Gastroesophageal sphincter (tissue), 4 donors: ENCODE data around the gene RNF175. TPM values are rescaled to one million over a fixed set of nuclear protein-coding genes. Genes with fewer than 3 reads are reported as not detected.
"Not testable (repeated sequence)": the region's sequence is repeated elsewhere in the genome, so short reads cannot be mapped to it uniquely, and the experiment has no call there.

ENCODE experiments used
- ATAC-seq: fragments of 150-250 bp; one replicate; pipeline ENCODE4 v1.9.1; 2016; ENCODE audit warnings: mild to moderate bottlenecking, moderate library complexity
- H3K27ac ChIP-seq, 4 donors: fragments of 200-600 bp; sonication (generic) in 3 of 4; 1 replicate in 3 of 4; 2 replicates in 1 of 4; pipeline ENCODE4 v1.5.1; 2016 to 2019
- H3K27me3 ChIP-seq: fragments of 200-600 bp; sonication (generic); one replicate; pipeline ENCODE4 v1.5.1; 2019
- H3K36me3 ChIP-seq, 2 donors: fragments of 200-600 bp; sonication (generic); one replicate each; pipeline ENCODE4 v1.5.1; 2019; ENCODE audit warnings: control low read depth in 1 of 2
- H3K4me1 ChIP-seq, 3 donors: fragments of 200-600 bp; sonication (generic); 1 replicate in 2 of 3; 2 replicates in 1 of 3; pipeline ENCODE4 v1.5.1; 2016 to 2019; ENCODE audit warnings: control low read depth in 2 of 3
- H3K4me3 ChIP-seq, 2 donors: fragments of 200-600 bp; sonication (generic); one replicate each; pipeline ENCODE4 v1.5.1; 2019; ENCODE audit warnings: mild to moderate bottlenecking in 1 of 2, moderate library complexity in 1 of 2
- H3K9me3 ChIP-seq, 3 donors: fragments of 200-600 bp; sonication (generic); one replicate each; pipeline ENCODE4 v1.5.1; 2017 to 2019; ENCODE audit warnings: control low read depth in 2 of 3
- EP300 ChIP-seq: sonication (generic); formaldehyde crosslinking; IDR thresholded peaks from one replicate; pipeline ENCODE4 v1.6.1; 2017; ENCODE audit warnings: antibody characterized with exemption, mild to moderate bottlenecking
- POLR2A ChIP-seq, 2 donors: fragments of 450-650 bp; IDR thresholded peaks; one replicate each; pipeline ENCODE4 v1.6.1; 2017; ENCODE audit warnings: antibody characterized with exemption in 2 of 2, mild to moderate bottlenecking in 2 of 2, moderate library complexity in 1 of 2
- POLR2AphosphoS5 ChIP-seq: sonication (generic); formaldehyde crosslinking; IDR thresholded peaks from one replicate; pipeline ENCODE4 v1.6.1; 2017; ENCODE audit warnings: antibody characterized with exemption
- WGBS, 2 donors: methylation state at CpG; one replicate each; pipeline ENCODE4 v1.1.5; 2018; ENCODE audit warnings: low coverage in 1 of 2; 5-methylcytosine and 5-hydroxymethylcytosine counted together
- total RNA-seq, 4 donors: library from RNA; depleted of rRNA; stranded (reverse); fragments of >200 nt; gene quantifications; one replicate each; pipeline ENCODE4 v1.1.0, GENCODE V29; 2016
- TF ChIP-seq, protein P1 (sequence below), 4 experiments: fragments of 200-600 bp in 2 of 4; fragments of 450-650 bp in 2 of 4; sonication (generic) in 1 of 4; IDR thresholded peaks; one replicate each; pipeline ENCODE4 v1.5.1; 2017 to 2019; ENCODE audit warnings: antibody characterized with exemption in 4 of 4, mild to moderate bottlenecking in 2 of 4, moderate library complexity in 2 of 4

The RNF175 gene
- total RNA-seq, 4 donors from 2014 or later, result 0.16 to 0.89 (median 0.67) TPM; not detected in 1

DNA sequence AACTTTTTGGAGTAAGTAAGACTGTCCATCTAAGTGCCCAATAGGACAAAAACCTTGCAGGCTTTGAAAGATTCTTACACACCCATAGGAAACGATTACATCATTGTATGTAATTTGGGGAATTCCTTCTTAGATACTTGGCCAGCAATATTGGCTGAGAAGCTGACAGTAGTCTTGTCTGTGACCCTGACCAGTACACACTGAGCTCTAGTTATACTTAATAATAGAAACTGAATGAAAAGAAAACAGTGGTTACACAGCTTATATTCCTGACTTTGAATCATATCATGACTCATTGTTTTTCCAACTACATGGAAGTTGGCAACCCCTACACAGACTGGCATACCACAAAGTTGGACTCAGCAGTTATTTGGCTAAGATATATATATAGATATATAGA is 82.8 kb downstream of the RNF175 start:
- no peak for TF ChIP-seq POLR2AphosphoS5
- Histone ChIP-seq H3K27me3 (no peaks in the 10 kb centered on the region), H3K4me1 (no peaks in the 10 kb centered on the region), H3K9me3 (peaks cover 0 to 8% (median 0%) of the 10 kb centered on the region in 3 donors), H3K27ac (no peak overlapping the region), H3K4me3 (no peak overlapping the region), H3K36me3 (no peaks in the 10 kb centered on the region)
- 0 to 14% methylated on average over 1 of the region's 1 CpG for WGBS, 2 donors
- no peak for ATAC-seq

GRCh38 chr4:153676486-153676885 is 83.3 kb downstream of the RNF175 start:
- no peak for ATAC-seq
- TF ChIP-seq, protein P1, sequence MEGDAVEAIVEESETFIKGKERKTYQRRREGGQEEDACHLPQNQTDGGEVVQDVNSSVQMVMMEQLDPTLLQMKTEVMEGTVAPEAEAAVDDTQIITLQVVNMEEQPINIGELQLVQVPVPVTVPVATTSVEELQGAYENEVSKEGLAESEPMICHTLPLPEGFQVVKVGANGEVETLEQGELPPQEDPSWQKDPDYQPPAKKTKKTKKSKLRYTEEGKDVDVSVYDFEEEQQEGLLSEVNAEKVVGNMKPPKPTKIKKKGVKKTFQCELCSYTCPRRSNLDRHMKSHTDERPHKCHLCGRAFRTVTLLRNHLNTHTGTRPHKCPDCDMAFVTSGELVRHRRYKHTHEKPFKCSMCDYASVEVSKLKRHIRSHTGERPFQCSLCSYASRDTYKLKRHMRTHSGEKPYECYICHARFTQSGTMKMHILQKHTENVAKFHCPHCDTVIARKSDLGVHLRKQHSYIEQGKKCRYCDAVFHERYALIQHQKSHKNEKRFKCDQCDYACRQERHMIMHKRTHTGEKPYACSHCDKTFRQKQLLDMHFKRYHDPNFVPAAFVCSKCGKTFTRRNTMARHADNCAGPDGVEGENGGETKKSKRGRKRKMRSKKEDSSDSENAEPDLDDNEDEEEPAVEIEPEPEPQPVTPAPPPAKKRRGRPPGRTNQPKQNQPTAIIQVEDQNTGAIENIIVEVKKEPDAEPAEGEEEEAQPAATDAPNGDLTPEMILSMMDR (IDR thresholded peaks at IDR 0.05), result no peak
- H3K9me3 ChIP-seq, result peaks cover 0 to 8% (median 0%) of the 10 kb centered on the region in 3 donors
- H3K27me3 ChIP-seq, result no peaks in the 10 kb centered on the region
- H3K4me3 ChIP-seq, result no peak overlapping the region
- 77 to 83% methylated on average over 3 to 5 of the region's 5 CpGs for WGBS, 2 donors
- H3K36me3 ChIP-seq, result no peaks in the 10 kb centered on the region
- no peaks in the 10 kb centered on the region for H3K4me1 ChIP-seq
- no peak overlapping the region for H3K27ac ChIP-seq

- no peak for ATAC-seq
- no peaks in the 10 kb centered on the region for H3K4me1 ChIP-seq
- WGBS, 2 donors, result 68 to 69% methylated on average over 2 to 3 of the region's 3 CpGs
- H3K27ac ChIP-seq, result no peak overlapping the region
- H3K4me3 ChIP-seq, result no peak overlapping the region
- TF ChIP-seq POLR2A (IDR thresholded peaks at IDR 0.05), result no peak
- no peak for TF ChIP-seq EP300
- TF ChIP-seq POLR2AphosphoS5, result no peak
- TF ChIP-seq, protein P1 (IDR thresholded peaks at IDR 0.05), result no peak
- H3K36me3 ChIP-seq, result no peaks in the 10 kb centered on the region
- H3K27me3 ChIP-seq, result no peaks in the 10 kb centered on the region
- no peaks in the 10 kb centered on the region for H3K9me3 ChIP-seq
Observed at GRCh38 chr4:153669838-153670237, 90.0 kb downstream of the RNF175 start.

- no peak for TF ChIP-seq POLR2A (IDR thresholded peaks at IDR 0.05)
- TF ChIP-seq EP300, result no peak
- TF ChIP-seq, protein P1 (IDR thresholded peaks at IDR 0.05), result no peak
- TF ChIP-seq POLR2AphosphoS5, result no peak
- Histone ChIP-seq H3K27me3 (no peaks in the 10 kb centered on the region), H3K4me3 (no peak overlapping the region), H3K36me3 (no peaks in the 10 kb centered on the region), H3K4me1 (no peaks in the 10 kb centered on the region), H3K27ac (no peak overlapping the region), H3K9me3 (no peaks in the 10 kb centered on the region)
- no peak for ATAC-seq
- 80 to 83% methylated on average over 1 to 2 of the region's 2 CpGs for WGBS, 2 donors
Observed at GRCh38 chr4:153668647-153669046, 91.2 kb downstream of the RNF175 start.

DNA sequence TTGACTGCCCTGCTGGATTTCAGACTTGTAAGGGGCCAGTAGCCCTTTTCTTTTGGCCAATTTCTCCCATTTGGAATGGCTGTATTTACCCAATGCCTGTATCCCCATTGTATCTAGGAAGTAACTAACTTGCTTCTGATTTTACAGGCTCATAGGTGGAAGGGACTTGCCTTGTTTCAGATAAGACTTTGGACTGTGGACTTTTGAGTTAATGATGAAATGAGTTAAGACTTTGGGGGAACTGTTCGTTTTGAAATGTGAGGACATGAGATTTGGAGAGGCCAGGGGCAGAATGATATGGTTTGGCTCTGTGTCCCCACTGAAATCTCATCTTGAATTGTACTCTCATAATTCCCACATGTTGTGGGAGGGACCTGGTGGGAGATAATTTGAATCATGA is 93.3 kb downstream of the RNF175 start:
- not testable (repeated sequence) for H3K27ac ChIP-seq, H3K4me1 ChIP-seq, ATAC-seq, H3K9me3 ChIP-seq, H3K27me3 ChIP-seq, H3K36me3 ChIP-seq, H3K4me3 ChIP-seq
- WGBS, 2 donors, result 57% methylated on average over 1 of the region's 1 CpG; no CpG with 5 or more reads in 1 of the 2 donors

- H3K27ac ChIP-seq, result no peak overlapping the region
- no peak overlapping the region for H3K4me3 ChIP-seq
- H3K27me3 ChIP-seq, result peaks cover 6% of the 10 kb centered on the region
- H3K9me3 ChIP-seq, result no peaks in the 10 kb centered on the region
- WGBS, 2 donors, result 100% methylated on average over 1 of the region's 1 CpG; no CpG with 5 or more reads in 1 of the 2 donors
- TF ChIP-seq, protein P1 (IDR thresholded peaks at IDR 0.05), result no peak
- no peak for TF ChIP-seq POLR2A (IDR thresholded peaks at IDR 0.05)
- no peak for TF ChIP-seq EP300
- no peak for TF ChIP-seq POLR2AphosphoS5
- ATAC-seq, result no peak
- H3K36me3 ChIP-seq, result no peaks in the 10 kb centered on the region
- no peaks in the 10 kb centered on the region for H3K4me1 ChIP-seq
Observed at GRCh38 chr4:153663667-153664066, 96.2 kb downstream of the RNF175 start.
